ENCODE data around the gene GPATCH8.

DNA sequence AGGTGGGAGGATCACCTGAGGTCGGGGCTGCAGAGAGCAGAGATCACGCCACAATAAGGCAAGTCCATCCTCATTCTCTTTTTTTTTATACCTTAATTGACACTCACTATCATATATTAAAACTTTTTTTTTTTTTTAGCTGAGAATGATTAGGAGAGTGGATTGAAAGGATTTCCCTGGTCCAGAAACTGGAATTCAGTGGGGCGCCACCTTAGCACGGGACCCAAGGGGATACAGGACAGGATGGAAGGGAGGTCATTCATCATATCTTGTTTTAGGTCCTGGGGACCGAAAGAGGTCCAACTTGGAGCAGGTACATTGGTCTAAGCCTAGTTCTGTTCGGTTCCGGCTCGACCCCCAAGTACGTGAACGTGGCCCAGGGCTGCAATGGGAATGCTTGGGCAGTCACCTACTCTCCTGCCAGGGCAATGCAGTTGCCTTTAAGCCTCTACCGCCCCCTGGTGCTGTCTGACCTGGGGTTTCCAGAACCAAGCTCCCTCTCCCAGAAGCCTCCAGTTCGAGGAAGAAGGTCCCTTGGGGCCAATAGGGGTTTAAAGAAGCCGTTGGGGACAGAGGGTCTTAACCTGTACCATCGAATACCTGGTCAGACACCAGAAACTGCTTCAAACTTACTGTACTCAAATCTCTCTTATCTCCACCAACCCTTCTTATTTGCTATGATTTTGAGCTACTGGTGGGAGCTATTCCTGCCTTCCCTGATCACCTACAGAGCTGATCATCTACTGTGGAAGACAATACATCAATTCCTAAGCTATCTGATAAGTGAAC lies 19.9 kb upstream of the GPATCH8 start:
- TF ChIP-seq, protein P1, sequence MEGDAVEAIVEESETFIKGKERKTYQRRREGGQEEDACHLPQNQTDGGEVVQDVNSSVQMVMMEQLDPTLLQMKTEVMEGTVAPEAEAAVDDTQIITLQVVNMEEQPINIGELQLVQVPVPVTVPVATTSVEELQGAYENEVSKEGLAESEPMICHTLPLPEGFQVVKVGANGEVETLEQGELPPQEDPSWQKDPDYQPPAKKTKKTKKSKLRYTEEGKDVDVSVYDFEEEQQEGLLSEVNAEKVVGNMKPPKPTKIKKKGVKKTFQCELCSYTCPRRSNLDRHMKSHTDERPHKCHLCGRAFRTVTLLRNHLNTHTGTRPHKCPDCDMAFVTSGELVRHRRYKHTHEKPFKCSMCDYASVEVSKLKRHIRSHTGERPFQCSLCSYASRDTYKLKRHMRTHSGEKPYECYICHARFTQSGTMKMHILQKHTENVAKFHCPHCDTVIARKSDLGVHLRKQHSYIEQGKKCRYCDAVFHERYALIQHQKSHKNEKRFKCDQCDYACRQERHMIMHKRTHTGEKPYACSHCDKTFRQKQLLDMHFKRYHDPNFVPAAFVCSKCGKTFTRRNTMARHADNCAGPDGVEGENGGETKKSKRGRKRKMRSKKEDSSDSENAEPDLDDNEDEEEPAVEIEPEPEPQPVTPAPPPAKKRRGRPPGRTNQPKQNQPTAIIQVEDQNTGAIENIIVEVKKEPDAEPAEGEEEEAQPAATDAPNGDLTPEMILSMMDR (conservative IDR thresholded peaks at IDR 0.05 in 1 of 2, IDR thresholded peaks at IDR 0.05 in 1 of 2; ENCODE audit: low read depth in 1 of 2, low read length in 2 of 2): peak; percentile 63 to 70
- no peak for TF ChIP-seq EZH2 (IDR thresholded peaks at IDR 0.05; ENCODE audit: low read length, missing control alignments)

All from fibroblast of lung (primary cell).